Body of pancreas (tissue), 4 donors: ENCODE measurements around the gene ZDHHC1. TPM values are rescaled to one million over a fixed set of nuclear protein-coding genes. Genes with fewer than 3 reads are reported as not detected.

Experiments
- ATAC-seq: fragments of 150-250 bp; one replicate; pipeline ENCODE4 v1.9.1; 2016
- DNase-seq, 4 donors: peaks; one replicate each; pipeline ENCODE4 v3.0.0-alpha.2; 2019
- H3K27ac ChIP-seq, 4 donors: fragments of 200-600 bp; sonication (generic); 1 replicate in 3 of 4; 2 replicates in 1 of 4; pipeline versions ENCODE4 v1.5.1 to v1.6.1; 2016 to 2019; ENCODE audit warnings: mild to moderate bottlenecking in 1 of 4, mixed read lengths in 1 of 4, moderate library complexity in 1 of 4
- H3K27me3 ChIP-seq, 2 donors: fragments of 200-600 bp; sonication (generic); one replicate each; pipeline ENCODE4 v1.6.0; 2016; ENCODE audit warnings: mild to moderate bottlenecking in 1 of 2
- H3K36me3 ChIP-seq, 2 donors: fragments of 200-600 bp; sonication (generic); replicated peaks in 1 of 2; 2 replicates each; pipeline ENCODE4 v1.5.1; 2016; ENCODE audit warnings: low read depth in 2 of 2; ENCODE audit not compliant: insufficient read depth in 1 of 2
- H3K4me1 ChIP-seq: fragments of 200-600 bp; sonication (generic); one replicate; pipeline ENCODE4 v1.6.0; 2016
- H3K4me3 ChIP-seq, 2 donors: fragments of 200-600 bp; sonication (generic); 1 replicate in 1 of 2; 2 replicates in 1 of 2; pipeline ENCODE4 v1.5.1; 2016 to 2019
- H3K9me3 ChIP-seq, 3 donors: fragments of 200-600 bp; sonication (generic); 1 replicate in 2 of 3; 2 replicates in 1 of 3; pipeline ENCODE4 v1.5.1; 2016
- CTCF ChIP-seq, 7 experiments: fragments of 450-650 bp in 4 of 7; fragments of 200-600 bp in 3 of 7; sonication (generic) in 3 of 7; IDR thresholded peaks; one replicate each; pipeline ENCODE4 v1.5.1; 2016 to 2019; ENCODE audit warnings: antibody characterized with exemption in 7 of 7
- POLR2A ChIP-seq, 3 donors: fragments of 450-650 bp; IDR thresholded peaks; one replicate each; pipeline ENCODE4 v1.6.1; 2016; ENCODE audit warnings: antibody characterized with exemption in 3 of 3, mild to moderate bottlenecking in 2 of 3
- WGBS, 2 donors: methylation state at CpG; one replicate each; pipeline ENCODE4 v1.1.5; 2017; 5-methylcytosine and 5-hydroxymethylcytosine counted together
- intact Hi-C: fragments of 100-400 bp; cut with DNase I; formaldehyde crosslinking; loops from one replicate; pipeline ENCODE4 v1.15.1; 2023
- total RNA-seq, 2 donors: library from RNA; depleted of rRNA; stranded (reverse); fragments of >200 nt; gene quantifications; one replicate each; pipeline ENCODE4 v1.1.0, GENCODE V29; 2016

The ZDHHC1 gene
- total RNA-seq, 2 donors from 2014 or later, result 13.0 to 57.0 TPM

- Histone ChIP-seq H3K27me3 (no peaks in the 10 kb centered on the region), H3K4me3 (no peak overlapping the region), H3K27ac (peak overlapping the region in 3 of 4 donors; percentile 86 to 96 (median 94)), H3K36me3 (no peaks in the 10 kb centered on the region), H3K4me1 (peaks cover 86% of the 10 kb centered on the region), H3K9me3 (no peaks in the 10 kb centered on the region)
- WGBS, 2 donors, result 58 to 79% methylated on average over 2 to 5 of the region's 5 CpGs
- intact Hi-C loops, result no loop called here
- DNase-seq (no peak), ATAC-seq (no peak)
- TF ChIP-seq CTCF (IDR thresholded peaks at IDR 0.05), result no peak
- no peak for TF ChIP-seq POLR2A (IDR thresholded peaks at IDR 0.05)
These were observed 46.0 kb upstream of the ZDHHC1 start for GRCh38 chr16:67462279-67462655.

- Histone ChIP-seq H3K4me3 (no peak overlapping the region), H3K4me1 (peaks cover 91% of the 10 kb centered on the region), H3K9me3 (no peaks in the 10 kb centered on the region), H3K27ac (peak overlapping the region; percentile 40 to 96 (median 90)), H3K36me3 (no peaks in the 10 kb centered on the region), H3K27me3 (no peaks in the 10 kb centered on the region)
- peak; percentile 35 for ATAC-seq
- whole genome bisulfite sequencing, 2 donors, result 17 to 45% methylated on average over 1 to 6 of the region's 8 CpGs
- intact Hi-C loops, result no loop called here
- DNase-seq, result peak; percentile 56 to 80 (median 68)
- TF ChIP-seq CTCF (IDR thresholded peaks at IDR 0.05), result no peak
- TF ChIP-seq POLR2A (IDR thresholded peaks at IDR 0.05), result no peak
These were observed 45.5 kb upstream of the ZDHHC1 start for GRCh38 chr16:67461600-67462278.

GRCh38 chr16:67460961-67461360 is 44.7 kb upstream of the ZDHHC1 start:
- no peaks in the 10 kb centered on the region for H3K27me3 ChIP-seq
- H3K4me1 ChIP-seq, result peaks cover 97% of the 10 kb centered on the region
- WGBS, 2 donors, result 56 to 86% methylated on average over 1 to 2 of the region's 2 CpGs
- intact Hi-C loops, result no loop called here
- DNase-seq, result no peak
- no peaks in the 10 kb centered on the region for H3K36me3 ChIP-seq
- H3K9me3 ChIP-seq, result no peaks in the 10 kb centered on the region
- H3K4me3 ChIP-seq, result no peak overlapping the region
- H3K27ac ChIP-seq, result peak overlapping the region in 3 of 4 donors; percentile 86 to 96 (median 94)
- TF ChIP-seq POLR2A (IDR thresholded peaks at IDR 0.05) (no peak), CTCF (IDR thresholded peaks at IDR 0.05) (no peak)
- no peak for ATAC-seq

- WGBS, 2 donors, result 60 to 79% methylated on average over 2 to 5 of the region's 5 CpGs
- no peak for ATAC-seq
- Histone ChIP-seq H3K4me1 (peaks cover 90% of the 10 kb centered on the region), H3K36me3 (no peaks in the 10 kb centered on the region), H3K9me3 (no peaks in the 10 kb centered on the region), H3K4me3 (no peak overlapping the region), H3K27me3 (no peaks in the 10 kb centered on the region), H3K27ac (peak overlapping the region; percentile 86 to 96 (median 94))
- TF ChIP-seq CTCF (IDR thresholded peaks at IDR 0.05), result no peak
- TF ChIP-seq POLR2A (IDR thresholded peaks at IDR 0.05), result no peak
- intact Hi-C loops, result no loop called here
- DNase-seq, result no peak
These were observed 43.9 kb upstream of the ZDHHC1 start for GRCh38 chr16:67460168-67460567.

GRCh38 chr16:67459861-67460150 is 43.5 kb upstream of the ZDHHC1 start:
- Histone ChIP-seq H3K36me3 (no peaks in the 10 kb centered on the region), H3K27ac (peak overlapping the region; percentile 86 to 96 (median 94)), H3K27me3 (no peaks in the 10 kb centered on the region), H3K9me3 (no peaks in the 10 kb centered on the region), H3K4me3 (no peak overlapping the region), H3K4me1 (peaks cover 86% of the 10 kb centered on the region)
- no peak for ATAC-seq
- intact Hi-C loops, result no loop called here
- DNase-seq, result no peak
- 20 to 60% methylated on average over 1 to 3 of the region's 3 CpGs for WGBS, 2 donors
- no peak for TF ChIP-seq CTCF (IDR thresholded peaks at IDR 0.05)
